ENCODE measurements around the gene RPS19.

RPS19 gene

DNA sequence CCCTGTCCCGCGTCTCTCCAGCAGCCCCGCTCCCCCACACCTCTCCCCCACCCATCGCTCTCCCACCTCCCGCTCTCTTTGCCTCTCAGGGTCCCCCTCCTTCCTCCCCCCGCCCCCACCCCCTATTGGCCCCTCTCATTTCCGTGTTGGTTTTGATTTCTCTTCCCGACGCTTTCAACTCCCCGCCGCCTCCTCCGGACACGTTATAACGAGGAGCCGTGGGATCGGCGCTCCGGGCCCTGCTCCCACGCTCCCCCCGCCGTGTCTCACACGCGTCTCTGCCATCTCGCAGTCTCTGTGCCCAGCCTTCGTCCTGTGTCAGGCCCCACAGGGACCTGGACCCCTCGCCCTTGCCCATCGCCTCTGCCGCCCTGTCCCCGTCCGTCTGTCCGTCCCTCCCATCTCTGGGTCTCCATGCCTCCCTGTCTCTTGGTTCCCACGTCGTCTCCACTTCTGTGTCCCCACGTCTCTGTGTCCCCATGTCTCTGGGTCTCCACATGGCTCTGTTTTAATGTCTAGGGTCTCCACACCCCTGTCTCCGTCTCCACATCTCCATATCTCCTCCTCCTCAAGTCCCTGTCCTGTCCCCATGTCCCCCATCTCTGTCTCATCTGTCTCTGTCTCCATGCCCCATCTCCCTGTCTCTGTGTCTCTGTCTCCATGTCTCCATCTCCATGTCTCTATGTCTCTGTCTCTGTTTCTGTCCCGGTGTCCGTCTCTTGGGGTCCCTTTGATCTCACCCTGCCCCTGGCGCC is 55.1 kb downstream of the RPS19 start:
- DNase-seq (ENCODE audit: low spot score), result no peak

DNA sequence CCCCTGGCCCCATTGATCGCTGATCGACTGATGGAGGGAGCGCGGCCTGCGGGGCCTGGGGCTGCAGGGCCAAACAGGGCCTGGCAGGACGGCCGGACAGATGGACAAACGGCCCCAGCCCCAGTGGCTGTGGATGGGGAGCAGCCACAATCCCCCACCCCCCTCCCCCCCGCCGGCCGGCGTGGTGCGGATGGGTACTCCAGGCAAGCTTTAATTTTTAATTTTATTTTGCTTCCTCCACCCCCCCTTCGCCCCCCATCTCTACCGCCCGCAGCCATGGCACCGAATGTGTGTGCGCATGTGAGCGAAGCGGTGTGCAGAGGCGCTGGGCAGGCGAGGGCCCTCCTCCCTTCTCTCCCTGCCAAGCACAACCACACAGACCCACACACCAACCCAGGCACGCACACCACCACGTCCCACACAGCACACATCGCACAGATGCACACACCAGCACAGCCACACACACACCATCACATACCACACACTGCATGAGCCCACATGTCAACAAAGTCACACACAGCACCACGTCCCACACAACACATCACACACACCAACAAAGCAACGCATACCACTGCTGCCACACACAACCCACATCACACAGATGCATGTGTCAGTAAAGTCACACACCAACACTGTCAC is 55.8 kb downstream of the RPS19 start:
- DNase-seq (ENCODE audit: low spot score), result no peak

DNA sequence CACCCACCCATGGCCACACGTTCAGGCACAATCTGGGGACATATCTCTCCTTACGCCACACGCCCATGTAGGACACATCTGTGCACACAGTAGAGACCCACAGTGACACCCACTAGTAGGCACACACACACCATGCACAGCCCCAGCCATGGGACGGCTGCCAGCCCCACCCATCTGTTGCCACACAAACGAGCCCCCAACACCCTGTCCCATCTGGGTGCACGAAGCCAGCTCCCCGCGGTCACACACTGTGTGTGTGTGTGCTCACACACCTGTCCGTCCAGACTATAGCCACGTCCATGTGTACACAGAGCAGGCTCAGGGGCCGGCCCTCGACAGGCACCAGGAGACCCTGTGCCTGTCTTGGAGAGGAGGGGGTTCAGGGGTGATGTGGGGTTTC is 57.6 kb downstream of the RPS19 start:
- no peak for DNase-seq (ENCODE audit: low spot score)

DNA sequence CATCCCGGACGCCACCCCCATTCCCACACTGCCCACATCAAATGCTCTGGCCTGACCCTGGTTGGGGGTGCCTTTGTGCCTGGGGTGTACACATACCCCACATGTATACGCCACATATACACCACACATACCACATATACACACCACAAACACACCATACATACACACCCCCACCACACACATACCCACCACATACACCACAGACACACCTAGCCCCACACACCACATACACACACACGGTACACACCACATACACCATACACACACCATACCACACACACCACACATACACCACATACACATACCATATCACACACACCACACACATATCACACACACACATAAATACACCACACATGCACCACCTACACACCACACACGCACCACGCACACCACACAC is 58.0 kb downstream of the RPS19 start:
- DNase-seq (ENCODE audit: low spot score), result no peak

DNA sequence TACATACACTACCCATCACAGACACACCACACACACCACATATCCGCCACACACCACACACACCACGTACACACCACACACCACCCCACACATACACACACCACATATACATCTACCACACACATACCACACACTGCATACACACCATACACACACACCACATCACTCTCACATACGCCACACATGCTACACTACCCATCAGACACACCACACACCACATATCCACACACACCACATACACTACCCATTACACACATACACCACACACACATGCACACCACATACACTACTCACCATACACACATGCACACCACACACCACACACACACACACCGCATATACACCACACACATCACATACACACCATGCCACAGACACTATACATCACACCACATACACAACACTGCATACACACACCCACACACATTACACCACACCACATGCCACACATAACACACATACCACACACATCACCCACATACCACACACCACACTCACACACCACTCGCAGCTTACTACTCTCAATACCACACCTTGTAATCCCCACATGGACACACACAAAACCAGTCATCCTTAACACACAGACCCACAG is 58.7 kb downstream of the RPS19 start:
- DNase-seq (ENCODE audit: low spot score), result no peak

DNA sequence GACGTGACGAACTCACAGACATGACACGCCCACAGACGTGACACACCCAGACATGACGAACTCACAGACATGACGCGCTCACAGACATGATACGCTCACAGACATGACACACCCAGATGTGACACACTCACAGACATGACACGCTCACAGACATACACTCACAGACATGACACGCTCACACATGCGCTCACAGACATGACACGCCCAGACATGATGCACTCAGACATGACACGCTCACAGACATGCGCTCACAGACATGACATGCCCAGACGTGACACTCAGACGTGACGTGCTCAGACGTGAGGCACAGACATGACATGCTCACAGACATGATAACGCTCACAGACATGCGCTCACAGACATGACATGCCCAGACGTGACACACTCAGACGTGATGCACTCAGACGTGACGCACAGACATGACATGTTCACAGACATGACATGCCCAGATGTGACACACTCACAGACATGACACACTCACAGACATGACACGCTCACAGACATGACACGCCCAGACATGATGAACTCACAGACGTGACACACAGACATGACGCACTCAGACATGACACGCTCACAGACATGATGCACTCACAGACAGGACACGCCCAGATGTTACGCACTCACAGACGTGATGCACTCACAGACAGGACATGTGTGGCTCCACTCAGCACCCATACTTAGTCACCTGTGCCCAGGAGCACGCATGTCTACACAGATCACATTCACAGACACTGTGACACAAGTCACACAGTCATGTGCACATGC is 60.1 kb downstream of the RPS19 start:
- DNase-seq (ENCODE audit: low spot score), result no peak

DNA sequence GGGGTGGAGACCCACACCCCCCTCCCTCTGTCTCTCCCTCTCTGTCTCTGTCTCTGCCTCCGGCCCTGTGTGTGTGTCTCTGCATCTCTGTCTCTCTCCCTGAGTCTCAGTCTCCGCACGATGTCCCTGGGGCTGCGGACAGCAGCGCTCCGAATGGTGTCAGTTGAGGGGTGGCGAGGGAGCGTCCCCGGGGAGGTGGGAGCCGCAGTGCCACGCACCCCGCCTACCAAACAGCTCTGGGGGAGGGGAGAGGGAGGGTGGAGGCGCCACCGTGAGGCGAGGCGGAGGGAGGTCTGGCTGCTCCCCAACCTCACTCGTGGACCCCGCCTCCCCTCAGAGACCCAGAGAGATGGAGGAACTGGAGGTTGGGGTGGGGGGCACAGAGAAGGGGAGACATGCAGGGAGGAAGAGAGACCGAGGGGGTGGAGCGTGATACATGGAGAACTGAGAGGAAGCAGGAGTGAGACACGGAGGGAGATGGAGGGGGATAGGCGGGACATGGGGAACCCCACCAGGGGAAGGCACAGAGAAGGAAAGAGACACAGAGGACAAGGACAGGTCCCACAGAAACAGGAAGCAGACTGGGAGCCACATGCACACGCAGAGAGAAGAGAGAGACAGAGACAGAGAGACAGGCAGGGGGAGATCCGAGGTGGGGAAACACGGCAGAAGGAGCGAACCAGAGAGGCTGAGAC is 61.0 kb downstream of the RPS19 start:
- no peak for DNase-seq (ENCODE audit: low spot score)

DNA sequence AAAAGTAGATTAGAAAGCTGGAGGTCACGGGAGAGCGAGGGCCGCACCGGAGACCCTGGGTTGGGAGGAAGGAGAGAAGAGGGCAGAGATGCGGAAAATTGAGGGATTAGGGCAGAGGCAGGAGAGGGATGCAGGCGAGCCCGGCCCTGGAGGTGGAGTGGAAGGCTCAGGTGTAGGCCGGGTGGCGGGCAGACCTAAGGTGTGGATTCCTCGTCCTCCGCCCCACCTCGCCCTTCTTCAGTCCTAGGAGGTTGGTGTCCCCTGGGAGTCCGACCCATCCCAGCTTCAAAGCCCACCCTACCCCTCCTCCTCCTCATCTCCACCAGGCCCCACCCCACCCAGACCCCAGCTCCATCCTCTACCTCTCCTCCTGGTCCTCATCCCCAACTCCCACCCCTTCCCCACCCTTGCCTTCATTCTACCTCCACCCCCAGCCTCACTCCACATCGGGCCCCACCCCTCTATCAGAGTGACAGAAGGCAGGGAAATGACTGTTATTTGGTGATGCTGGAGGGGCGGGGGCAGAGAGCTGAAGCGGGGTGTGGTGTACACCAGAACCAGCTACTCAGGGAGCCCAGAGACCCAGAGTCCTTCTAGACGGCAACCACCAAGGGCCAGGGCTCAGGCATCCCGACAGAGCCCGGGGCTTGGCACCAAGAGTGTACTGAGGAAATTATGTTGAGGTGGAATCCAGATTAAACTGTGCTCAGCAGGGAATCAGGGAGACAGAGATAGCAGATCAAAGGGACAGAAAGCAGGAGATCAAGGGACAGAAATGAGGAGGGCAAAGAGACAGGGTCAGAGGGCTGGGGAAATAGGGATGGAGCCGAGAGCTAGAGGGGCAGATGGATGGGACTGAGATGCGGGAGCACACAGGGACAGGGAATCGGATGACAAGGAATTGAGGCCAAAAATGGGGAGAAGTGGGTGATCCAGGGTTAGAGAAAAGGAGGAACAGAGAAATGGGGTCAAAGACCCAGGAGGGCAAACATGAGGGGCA is 61.8 kb downstream of the RPS19 start:
- DNase-seq (ENCODE audit: low spot score), result no peak
